Esophagus (tissue), 2 donors: ENCODE data around the gene ADAMTS12. TPM values are rescaled to one million over a fixed set of nuclear protein-coding genes. Genes with fewer than 3 reads are reported as not detected.

ENCODE experiments used
- H3K27ac ChIP-seq, 2 donors: one replicate each; pipeline ENCODE4 v1.5.1; 2013; ENCODE audit warnings: low read depth in 2 of 2, mild to moderate bottlenecking in 2 of 2, inconsistent platforms in 1 of 2, low read length in 1 of 2, moderate library complexity in 1 of 2
- H3K27me3 ChIP-seq, 2 donors: one replicate each; pipeline ENCODE4 v1.6.1; 2013; ENCODE audit warnings: low read length in 2 of 2, control low read depth in 1 of 2, mild to moderate bottlenecking in 1 of 2; ENCODE audit not compliant: insufficient read depth in 2 of 2, control insufficient read depth in 1 of 2
- H3K36me3 ChIP-seq, 2 donors: one replicate each; pipeline ENCODE4 v1.6.1; 2013; ENCODE audit warnings: low read length in 1 of 2; ENCODE audit not compliant: control insufficient read depth in 2 of 2, insufficient read depth in 2 of 2
- H3K4me1 ChIP-seq, 2 donors: one replicate each; pipeline ENCODE4 v1.6.1; 2013; ENCODE audit warnings: low read length in 1 of 2; ENCODE audit not compliant: control insufficient read depth in 2 of 2, insufficient read depth in 2 of 2
- H3K4me3 ChIP-seq, 2 donors: one replicate each; pipeline ENCODE4 v1.5.1; 2013; ENCODE audit warnings: low read length in 2 of 2, mild to moderate bottlenecking in 2 of 2, low read depth in 1 of 2, moderate library complexity in 1 of 2
- H3K9me3 ChIP-seq, 2 donors: one replicate each; pipeline ENCODE4 v1.6.1; 2013; ENCODE audit warnings: mild to moderate bottlenecking in 2 of 2, low read depth in 1 of 2, low read length in 1 of 2, moderate library complexity in 1 of 2; ENCODE audit not compliant: control insufficient read depth in 2 of 2, insufficient read depth in 1 of 2
- WGBS, 2 donors: extraction: QIAGEN DNeasy Blood & Tissue Kit; methylation state at CpG; one replicate each; pipeline ENCODE4 v1.1.7; 2013; 5-methylcytosine and 5-hydroxymethylcytosine counted together
- polyA plus RNA-seq, 2 donors: library from polyadenylated mRNA; stranded (reverse); fragments of 200-250 nt; gene quantifications; one replicate each; pipeline ENCODE4 v1.2.3, GENCODE V29; 2013
- donor health status: healthy with polysubstance abuse.
- donor health status: Bipolar disorder and iron deficiency.

ADAMTS12 gene
- polyA plus RNA-seq, 2 donors, result 0.06 to 0.20 TPM

DNA sequence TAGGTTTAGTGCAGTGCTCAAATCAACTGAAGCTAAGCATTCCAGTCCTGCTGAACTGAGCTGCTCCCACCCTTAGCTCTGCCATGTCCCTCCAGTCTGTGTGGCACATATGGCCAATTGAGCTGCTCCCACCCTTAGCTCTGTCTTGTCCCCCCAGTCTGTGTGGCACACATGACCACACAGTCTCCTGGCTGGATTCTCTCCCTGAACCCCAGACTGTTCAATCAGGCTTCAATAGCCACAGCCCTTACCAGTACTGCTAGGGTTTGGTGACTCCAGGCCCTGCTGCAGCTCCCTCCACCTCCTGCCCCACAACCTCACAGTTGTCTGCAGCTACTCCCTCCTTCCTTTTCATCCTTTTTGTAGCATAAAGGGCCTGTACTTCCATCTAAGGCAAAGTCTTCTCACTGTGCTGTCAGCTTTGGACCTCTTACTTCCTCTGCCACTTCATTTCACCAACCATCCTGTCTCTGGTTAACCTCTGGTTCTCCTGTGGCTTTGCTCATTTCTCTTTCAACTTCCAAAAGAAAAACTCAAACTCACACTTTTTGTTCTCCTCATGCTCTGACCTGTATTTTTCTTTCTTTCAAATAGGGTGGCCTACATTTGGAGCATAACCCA lies 50.8 kb downstream of the ADAMTS12 start:
- Histone ChIP-seq H3K27ac (no peak overlapping the region), H3K36me3 (no peaks in the 10 kb centered on the region), H3K4me1 (peaks cover 0 to 2% of the 10 kb centered on the region in 2 donors), H3K27me3 (no peaks in the 10 kb centered on the region), H3K4me3 (no peak overlapping the region), H3K9me3 (no peaks in the 10 kb centered on the region)

DNA sequence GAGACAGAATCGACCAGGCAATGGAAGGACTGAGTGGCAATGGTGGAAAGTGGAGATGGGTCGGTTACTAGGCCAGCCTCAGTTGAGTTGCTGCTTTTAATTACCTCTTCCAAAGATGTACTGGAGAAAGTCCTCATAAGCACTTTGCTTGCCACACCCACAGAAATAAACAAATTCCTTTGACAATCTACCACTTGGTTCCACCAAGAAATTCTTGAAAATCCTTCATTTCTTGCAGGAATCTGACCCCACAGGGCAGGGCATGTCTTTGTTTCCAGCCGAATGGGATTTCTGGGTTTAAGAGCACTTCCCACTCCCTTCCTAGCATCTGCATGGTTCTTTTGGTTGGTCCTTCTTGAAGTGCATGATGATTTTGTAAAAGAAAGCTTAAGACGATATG lies 54.5 kb downstream of the ADAMTS12 start:
- Histone ChIP-seq H3K36me3 (no peaks in the 10 kb centered on the region), H3K9me3 (no peaks in the 10 kb centered on the region), H3K27me3 (no peaks in the 10 kb centered on the region), H3K4me3 (no peak overlapping the region), H3K27ac (no peak overlapping the region), H3K4me1 (no peaks in the 10 kb centered on the region)
- WGBS, 2 donors, result 84 to 88% methylated on average over 4 of the region's 4 CpGs

DNA sequence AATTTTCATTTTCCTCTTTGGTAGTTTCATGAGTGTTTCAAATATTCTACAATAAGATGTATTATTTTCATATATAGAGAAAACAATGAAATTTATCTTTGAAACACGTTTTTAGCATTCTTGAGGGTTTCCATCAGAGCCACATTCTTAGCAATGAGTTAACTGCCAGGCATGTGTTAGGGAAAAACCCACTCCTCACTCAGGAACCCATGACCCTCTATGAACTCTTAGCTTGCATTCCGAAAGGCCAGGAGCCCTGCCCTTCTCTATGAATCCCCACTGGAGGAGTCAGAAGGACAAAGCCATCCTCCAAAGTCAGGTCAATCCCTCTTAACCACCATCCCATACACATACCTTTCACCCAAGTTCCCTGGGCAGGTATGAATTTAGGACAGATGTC lies 57.5 kb downstream of the ADAMTS12 start:
- Histone ChIP-seq H3K27me3 (no peaks in the 10 kb centered on the region), H3K27ac (no peak overlapping the region), H3K9me3 (no peaks in the 10 kb centered on the region), H3K36me3 (no peaks in the 10 kb centered on the region), H3K4me1 (no peaks in the 10 kb centered on the region), H3K4me3 (no peak overlapping the region)
- 61 to 74% methylated on average over 2 of the region's 2 CpGs for WGBS, 2 donors

- 24 to 38% methylated on average over 1 of the region's 1 CpG for WGBS, 2 donors
- H3K27ac ChIP-seq, result no peak overlapping the region
Observed at GRCh38 chr5:33833237-33833575, 58.6 kb downstream of the ADAMTS12 start.

DNA sequence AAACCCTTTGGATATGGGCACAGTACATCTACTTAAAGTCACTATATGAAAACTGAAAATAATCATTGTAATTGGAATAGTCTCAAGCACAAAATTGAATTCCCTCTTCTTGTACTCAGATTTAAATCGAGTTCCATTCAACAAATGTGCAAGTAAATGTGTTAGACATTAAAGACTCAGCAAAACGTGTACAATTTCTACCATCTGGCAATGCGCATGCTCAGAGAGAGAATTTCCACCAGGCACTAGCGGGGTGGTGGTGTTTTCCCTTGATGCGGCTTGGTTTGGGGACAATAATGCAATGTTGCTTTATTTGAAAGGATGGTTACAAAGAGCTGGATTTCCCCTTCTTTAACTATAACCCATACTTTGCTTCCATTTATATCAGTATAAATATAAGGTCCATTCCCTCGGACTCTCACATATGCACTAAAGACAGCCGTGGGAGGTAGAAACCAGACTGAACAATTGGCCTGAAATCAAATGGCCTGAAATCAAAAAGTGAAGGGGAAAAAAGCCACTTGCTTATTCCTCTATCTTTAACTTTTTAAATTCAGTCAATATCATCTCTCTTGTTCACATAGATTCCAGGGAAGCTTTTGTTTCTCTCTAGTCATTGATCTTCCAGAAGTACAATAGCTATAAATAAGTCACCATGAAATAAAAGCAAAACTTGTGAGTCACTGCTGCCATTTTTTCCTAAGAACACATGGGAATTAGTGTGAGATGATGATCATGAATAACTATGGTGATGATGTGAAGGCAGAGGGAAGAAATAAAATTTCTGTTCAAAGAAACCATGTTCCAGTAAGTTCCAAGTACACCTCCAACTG lies 59.2 kb downstream of the ADAMTS12 start:
- Histone ChIP-seq H3K27ac (no peak overlapping the region), H3K9me3 (no peaks in the 10 kb centered on the region), H3K27me3 (no peaks in the 10 kb centered on the region), H3K36me3 (no peaks in the 10 kb centered on the region), H3K4me3 (no peak overlapping the region), H3K4me1 (no peaks in the 10 kb centered on the region)
- 75 to 76% methylated on average over 7 of the region's 7 CpGs for WGBS, 2 donors

More at GRCh38 chr5:33833237-33833575, 58.6 kb downstream of the ADAMTS12 start:
- Histone ChIP-seq H3K4me3 (no peak overlapping the region), H3K9me3 (no peaks in the 10 kb centered on the region), H3K27me3 (no peaks in the 10 kb centered on the region), H3K4me1 (no peaks in the 10 kb centered on the region), H3K36me3 (no peaks in the 10 kb centered on the region)

- H3K36me3 ChIP-seq, result no peaks in the 10 kb centered on the region
- no peaks in the 10 kb centered on the region for H3K9me3 ChIP-seq
- WGBS, 2 donors, result 82 to 93% methylated on average over 1 of the region's 1 CpG
- no peaks in the 10 kb centered on the region for H3K4me1 ChIP-seq
- H3K27me3 ChIP-seq, result no peaks in the 10 kb centered on the region
- no peak overlapping the region for H3K27ac ChIP-seq
- no peak overlapping the region for H3K4me3 ChIP-seq
Observed at GRCh38 chr5:33831041-33831440, 60.7 kb downstream of the ADAMTS12 start.

- Histone ChIP-seq H3K9me3 (no peaks in the 10 kb centered on the region), H3K4me1 (no peaks in the 10 kb centered on the region), H3K27ac (no peak overlapping the region), H3K27me3 (no peaks in the 10 kb centered on the region), H3K36me3 (no peaks in the 10 kb centered on the region), H3K4me3 (no peak overlapping the region)
- WGBS, 2 donors, result 79 to 82% methylated on average over 1 of the region's 1 CpG
Observed at GRCh38 chr5:33829430-33829829, 62.4 kb downstream of the ADAMTS12 start.

DNA sequence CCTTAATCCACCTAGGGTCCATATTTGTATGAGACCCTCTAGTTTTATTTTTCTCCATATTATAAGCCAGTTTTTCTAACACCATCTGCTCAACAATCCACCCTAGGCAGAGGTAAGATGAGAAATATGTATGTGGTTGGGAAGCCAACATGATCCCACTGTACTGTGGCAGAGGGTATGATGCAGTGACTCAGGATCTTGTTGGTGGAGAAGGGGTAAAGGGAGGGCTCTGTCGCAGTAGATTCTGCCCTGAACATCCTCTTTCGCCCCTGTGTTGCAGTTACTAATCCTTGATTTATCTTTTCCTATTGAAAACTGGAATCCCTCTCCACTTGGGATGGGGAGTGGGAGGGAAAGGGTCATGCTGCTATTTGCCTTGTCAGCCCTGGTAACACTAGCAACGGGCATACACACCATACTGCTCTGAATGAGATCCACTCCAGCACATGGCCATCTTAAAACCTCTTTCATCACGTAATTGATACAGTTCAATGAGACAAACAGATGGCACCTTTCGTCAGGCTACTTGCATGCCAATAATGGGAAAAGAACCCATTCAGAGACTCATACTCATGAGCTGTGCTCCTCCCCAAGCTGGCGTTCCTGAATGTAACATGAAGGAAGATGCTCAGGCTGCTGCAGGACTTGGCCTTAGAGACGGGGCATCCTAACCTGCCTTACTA lies 63.0 kb downstream of the ADAMTS12 start:
- H3K36me3 ChIP-seq, result no peaks in the 10 kb centered on the region
- no peak overlapping the region for H3K4me3 ChIP-seq
- H3K9me3 ChIP-seq, result no peaks in the 10 kb centered on the region
- no peaks in the 10 kb centered on the region for H3K4me1 ChIP-seq
- 80 to 87% methylated on average over 7 of the region's 7 CpGs for WGBS, 2 donors
- no peak overlapping the region for H3K27ac ChIP-seq
- H3K27me3 ChIP-seq, result no peaks in the 10 kb centered on the region

- H3K9me3 ChIP-seq, result no peaks in the 10 kb centered on the region
- H3K27me3 ChIP-seq, result no peaks in the 10 kb centered on the region
- no peak overlapping the region for H3K27ac ChIP-seq
- H3K4me3 ChIP-seq, result no peak overlapping the region
- no peaks in the 10 kb centered on the region for H3K4me1 ChIP-seq
- WGBS, 2 donors, result 53 to 87% methylated on average over 1 of the region's 1 CpG
- H3K36me3 ChIP-seq, result no peaks in the 10 kb centered on the region
Observed at GRCh38 chr5:33827885-33828284, 63.9 kb downstream of the ADAMTS12 start.
